ENCODE measurements around the gene ZNF416. TPM values are rescaled to one million over a fixed set of nuclear protein-coding genes. Genes with fewer than 3 reads are reported as not detected.

ZNF416 gene
- total and polyA plus RNA-seq, 2 of the 8 experiments (the other 6 are each of a cell fraction or from before 2014, with no cell fraction given), result 3.2 to 10.3 TPM

GRCh38 chr19:57559404-57560025 is 19.2 kb downstream of the ZNF416 start, which contains the start of gene ZNF550:
TSS of gene ZNF550 (minus strand) at chr19:57559863. CDS start at chr19:57559682, 181 bp downstream.
- Histone ChIP-seq H2AK5ac (ENCODE audit: low read depth, low read length) (no peak within 1 kb of the TSS), H2AFZ (ENCODE audit: low read length) (peak within 1 kb of the TSS; percentile 83), H4K5ac (ENCODE audit: insufficient read length, low read depth, low read length) (no peak within 1 kb of the TSS), H3K9me3 (ENCODE audit: insufficient read depth in 2 of 2, low read depth in 1 of 2, low read length in 1 of 2) (peaks cover 16 to 29% of the 10 kb centered on the region in 2 experiments), H3K56ac (replicated peaks; ENCODE audit: insufficient read length, low read depth, low read length) (peak within 1 kb of the TSS; percentile 52), H3K4me3 (ENCODE audit: extremely low read depth in 1 of 4, insufficient read depth in 2 of 4, low read depth in 3 of 4, low read length in 4 of 4) (peak within 1 kb of the TSS; percentile 80 to 96 (median 94)), H2BK20ac (ENCODE audit: low read length) (no peak within 1 kb of the TSS), H3K36me3 (ENCODE audit: control insufficient read depth in 2 of 4, insufficient read depth in 4 of 4, low read length in 3 of 4) (peaks cover 2 to 15% (median 6%) of the 10 kb centered on the region in 4 experiments; a peak in 7 of 8 replicates), H2BK5ac (ENCODE audit: low read depth, low read length) (no peak within 1 kb of the TSS; the same call in 1 of the 2 replicates), H3K4me1 (replicated peaks in 1 of 4; ENCODE audit: control insufficient read depth in 3 of 4, insufficient read depth in 4 of 4, low read length in 3 of 4) (peaks cover 0 to 4% (median under 1%) of the 10 kb centered on the region in 4 experiments; a peak in 3 of 7 replicates), H3K14ac (ENCODE audit: insufficient read length) (no peak within 1 kb of the TSS), H3K4me2 (ENCODE audit: insufficient read depth in 1 of 2, low read depth in 2 of 2, low read length in 2 of 2) (peak within 1 kb of the TSS; percentile 51 to 86), H3K18ac (ENCODE audit: extremely low read depth, low read length) (peak within 1 kb of the TSS; percentile 88), H3K27ac (ENCODE audit: low read depth, low read length) (peak within 1 kb of the TSS; percentile 67; the same call in 1 of the 2 replicates), H2BK12ac (ENCODE audit: low read depth, low read length) (no peak within 1 kb of the TSS), H4K91ac (replicated peaks; ENCODE audit: insufficient read length, low read length) (no peak within 1 kb of the TSS), H3K79me1 (ENCODE audit: low read depth, low read length) (peaks cover 7% of the 10 kb centered on the region), H3K23me2 (ENCODE audit: low read depth, low read length) (peaks cover 3% of the 10 kb centered on the region; the same call in 1 of the 2 replicates), H4K20me1 (replicated peaks in 1 of 2; ENCODE audit: control insufficient read depth in 1 of 2, insufficient read depth in 2 of 2, low read length in 2 of 2) (peaks cover 4 to 7% of the 10 kb centered on the region in 2 experiments), H2BK120ac (replicated peaks; ENCODE audit: low read depth, low read length) (no peak within 1 kb of the TSS), H3K79me2 (ENCODE audit: control insufficient read depth in 1 of 2, insufficient read depth in 2 of 2, low read length in 2 of 2) (peaks cover 0 to 20% of the 10 kb centered on the region in 2 experiments; a peak in 3 of 4 replicates), H2BK15ac (ENCODE audit: low read length) (no peak within 1 kb of the TSS), H3K9ac (replicated peaks in 1 of 4; ENCODE audit: extremely low read depth in 1 of 4, low read depth in 3 of 4, low read length in 3 of 4) (peak within 1 kb of the TSS; percentile 64 to 81 (median 74); a peak in 6 of 7 replicates), H3K23ac (ENCODE audit: insufficient read length) (no peak within 1 kb of the TSS), H3K4ac (replicated peaks; ENCODE audit: insufficient read length, low read depth, low read length) (peak within 1 kb of the TSS; percentile 46), H4K8ac (ENCODE audit: extremely low read depth, insufficient read depth, low read length) (peak within 1 kb of the TSS; percentile 95; the same call in 1 of the 2 replicates), H3K27me3 (replicated peaks in 1 of 4; ENCODE audit: control insufficient read depth in 3 of 4, extremely low read depth in 1 of 4, insufficient read depth in 3 of 4, low read length in 3 of 4) (no peaks in the 10 kb centered on the region)
- whole genome bisulfite sequencing, 2 experiments (ENCODE audit: extremely low coverage in 1 of 2, insufficient coverage in 1 of 2, insufficient read length in 1 of 2, insufficient replicate concordance in 2 of 2, low coverage in 1 of 2, low lambda C conversion rate in 2 of 2, missing lambda C conversion rate in 1 of 2), result 1% methylated on average over 54 of the region's 56 CpGs; no CpG with 5 or more reads in 1 of the 2 experiments
- ChIA-PET POLR2A (ENCODE audit: partially characterized antibody) (interaction anchor here (0.7 to 2.2 kb wide), 5 partner anchors 11 to 271 kb away, joined by 3 to 6 read pairs (median 3); partner anchors contain the start of genes ZNF549, ZNF551 and ZNF773), CTCF (ENCODE audit: partially characterized antibody) (interaction anchor here (1.9 kb wide), 1 partner anchor 94 kb away, joined by 6 read pairs; no protein-coding TSS in a partner anchor)
- FAIRE-seq, result no peak
- DNase-seq (ENCODE audit: low read depth in 1 of 2, low spot score in 2 of 2), result peak in 1 of 2 experiments; percentile 89
- TF ChIP-seq GABPA (IDR thresholded peaks at IDR 0.05; ENCODE audit: borderline replicate concordance, insufficient read depth, low read length) (peak; percentile 96), POU5F1 (IDR thresholded peaks at IDR 0.05; ENCODE audit: low read depth, low read length) (no peak), SIX5 (IDR thresholded peaks at IDR 0.05; ENCODE audit: low read depth, low read length) (peak; percentile 85), ASH2L (IDR thresholded peaks at IDR 0.05; ENCODE audit: low read length) (peak; percentile 58), SIN3A (conservative IDR thresholded peaks at IDR 0.05 in 1 of 2, IDR thresholded peaks at IDR 0.05 in 1 of 2; ENCODE audit: low read depth in 1 of 2, low read length in 2 of 2) (peak; percentile 82 to 86; a peak in 3 of 4 replicates), CBX8 (IDR thresholded peaks at IDR 0.05; ENCODE audit: borderline replicate concordance, low read depth, low read length) (no peak), POLR2A (IDR thresholded peaks at IDR 0.05; ENCODE audit: control extremely low read depth in 1 of 2, low read depth in 2 of 2, low read length in 2 of 2) (peak in 1 of 2 experiments; percentile 71; a peak in 2 of 3 replicates), BACH1 (IDR thresholded peaks at IDR 0.05; ENCODE audit: low read length) (no peak), CHD2 (IDR thresholded peaks at IDR 0.05; ENCODE audit: low read length) (peak; percentile 56; the same call in 1 of the 2 replicates), USF2 (IDR thresholded peaks at IDR 0.05; ENCODE audit: low read length) (no peak), CEBPB (IDR thresholded peaks at IDR 0.05; ENCODE audit: low read depth, low read length) (no peak)
